ENCODE data around the gene TEP1. TPM values are rescaled to one million over a fixed set of nuclear protein-coding genes. Genes with fewer than 3 reads are reported as not detected.

The TEP1 gene
- total and polyA plus RNA-seq, 2 of the 8 experiments (the other 6 are each of a cell fraction or from before 2014, with no cell fraction given): 6.9 to 10.7 TPM

DNA sequence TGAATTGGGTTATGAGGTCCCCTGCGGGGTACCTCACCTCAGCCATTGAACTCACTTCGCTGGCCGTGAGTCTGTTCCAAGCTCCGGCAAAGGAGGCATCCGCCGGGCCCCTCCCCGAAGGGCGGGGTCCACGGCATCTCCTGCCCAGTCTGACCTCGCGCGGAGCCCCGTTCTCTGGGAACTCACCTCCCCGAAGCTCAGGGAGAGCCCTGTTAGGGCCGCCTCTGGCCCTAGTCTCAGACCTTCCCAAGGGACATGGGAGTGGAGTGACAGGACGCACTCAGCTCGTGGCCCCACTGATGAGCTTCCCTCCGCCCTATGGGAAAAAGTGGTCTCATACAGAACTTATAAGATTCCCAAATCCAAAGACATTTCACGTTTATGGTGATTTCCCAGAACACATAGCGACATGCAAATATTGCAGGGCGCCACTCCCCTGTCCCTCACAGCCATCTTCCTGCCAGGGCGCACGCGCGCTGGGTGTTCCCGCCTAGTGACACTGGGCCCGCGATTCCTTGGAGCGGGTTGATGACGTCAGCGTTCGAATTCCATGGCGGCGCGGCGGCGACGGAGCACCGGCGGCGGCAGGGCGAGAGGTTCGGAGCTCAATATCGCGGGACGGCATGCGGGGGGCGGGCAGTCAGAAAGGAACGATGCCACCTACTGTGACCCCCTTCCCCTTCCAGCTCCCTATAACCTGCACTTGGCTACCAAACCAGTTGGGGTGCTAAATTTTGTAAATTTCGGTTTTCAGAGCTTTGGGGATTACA, 70.0 kb downstream of the TEP1 start, which contains the start of gene PARP2 (continued):
- TF ChIP-seq CTBP2 (IDR thresholded peaks at IDR 0.05; ENCODE audit: borderline replicate concordance, insufficient read depth, insufficient read length, low read length) (peak; percentile 42), CREB1 (IDR thresholded peaks at IDR 0.05) (peak; percentile 97), JUN (IDR thresholded peaks at IDR 0.05; ENCODE audit: low read depth, low read length) (peak; percentile 72; the same call in 1 of the 2 replicates), TBP (IDR thresholded peaks at IDR 0.05; ENCODE audit: low read depth, low read length) (peak; percentile 99), NRF1 (IDR thresholded peaks at IDR 0.05; ENCODE audit: low read depth, low read length) (peak; percentile 68), TAF1 (IDR thresholded peaks at IDR 0.05; ENCODE audit: low read depth, low read length) (peak; percentile 90), NANOG (IDR thresholded peaks at IDR 0.05; ENCODE audit: insufficient read depth, low read depth, low read length, poor library complexity, severe bottlenecking) (no peak), CBX8 (IDR thresholded peaks at IDR 0.05; ENCODE audit: borderline replicate concordance, low read depth, low read length) (no peak), EZH2 (IDR thresholded peaks at IDR 0.05; ENCODE audit: low read depth, low read length, severe bottlenecking) (no peak), SRF (IDR thresholded peaks at IDR 0.05; ENCODE audit: low read depth, low read length) (peak; percentile 46; the same call in 1 of the 2 replicates), RBBP5 (IDR thresholded peaks at IDR 0.05; ENCODE audit: borderline replicate concordance, low read depth, low read length) (0 out of 2 replicates have a peak, but pooled peaks have one; percentile 50), KDM1A (IDR thresholded peaks at IDR 0.05; ENCODE audit: borderline replicate concordance, low read length) (no peak), POLR2A (IDR thresholded peaks at IDR 0.05; ENCODE audit: control extremely low read depth in 1 of 2, low read depth in 2 of 2, low read length in 2 of 2) (peak; percentile 97 to 100)
- TF ChIP-seq, protein P1, sequence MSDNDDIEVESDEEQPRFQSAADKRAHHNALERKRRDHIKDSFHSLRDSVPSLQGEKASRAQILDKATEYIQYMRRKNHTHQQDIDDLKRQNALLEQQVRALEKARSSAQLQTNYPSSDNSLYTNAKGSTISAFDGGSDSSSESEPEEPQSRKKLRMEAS (IDR thresholded peaks at IDR 0.05): peak; percentile 74
- TF ChIP-seq, protein P2, sequence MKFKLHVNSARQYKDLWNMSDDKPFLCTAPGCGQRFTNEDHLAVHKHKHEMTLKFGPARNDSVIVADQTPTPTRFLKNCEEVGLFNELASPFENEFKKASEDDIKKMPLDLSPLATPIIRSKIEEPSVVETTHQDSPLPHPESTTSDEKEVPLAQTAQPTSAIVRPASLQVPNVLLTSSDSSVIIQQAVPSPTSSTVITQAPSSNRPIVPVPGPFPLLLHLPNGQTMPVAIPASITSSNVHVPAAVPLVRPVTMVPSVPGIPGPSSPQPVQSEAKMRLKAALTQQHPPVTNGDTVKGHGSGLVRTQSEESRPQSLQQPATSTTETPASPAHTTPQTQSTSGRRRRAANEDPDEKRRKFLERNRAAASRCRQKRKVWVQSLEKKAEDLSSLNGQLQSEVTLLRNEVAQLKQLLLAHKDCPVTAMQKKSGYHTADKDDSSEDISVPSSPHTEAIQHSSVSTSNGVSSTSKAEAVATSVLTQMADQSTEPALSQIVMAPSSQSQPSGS (IDR thresholded peaks at IDR 0.05; ENCODE audit: low read length): 0 out of 2 replicates have a peak, but pooled peaks have one; percentile 59
